GM12878 (cell line): ENCODE data around the gene SECISBP2. TPM values are rescaled to one million over a fixed set of nuclear protein-coding genes. Genes with fewer than 3 reads are reported as not detected.

Experiments used
- ATAC-seq: fragments of 200-7000 bp; cut with Tn5 transposase; 3 replicates; pipeline ENCODE4 v1.9.1; 2020; ENCODE audit warnings: mild to moderate bottlenecking, moderate library complexity
- BruUV-seq: library from RNA; stranded (reverse); fragments of 400-500 nt; replicated peaks from 2 replicates; lab custom pipeline; 2021; lab: Mats Ljungman, UMichigan
- CTCF ChIA-PET: fragments of 300-600 bp; sonication (Branson Sonifier 250); formaldehyde crosslinking; extraction: SDS; loops from one replicate; lab custom pipeline; 2021; ENCODE audit warnings: inconsistent platforms; lab: Yijun Ruan, JAX
- POLR2A ChIA-PET: fragments of 350-600 bp; formaldehyde crosslinking; extraction: SDS; loops from one replicate; lab custom pipeline; 2021; ENCODE audit warnings: inconsistent platforms; lab: Charles Lee
- RAD21 ChIA-PET: fragments of 300-600 bp; sonication (Branson Sonifier 250); formaldehyde crosslinking; loops from one replicate; lab custom pipeline; 2023; ENCODE audit warnings: antibody characterized with exemption; ENCODE audit not compliant: unreplicated experiment; lab: Charles Lee
- SMC1A ChIA-PET: fragments of 300-600 bp; sonication (Branson Sonifier 250); formaldehyde crosslinking; loops from one replicate; lab custom pipeline; 2023; ENCODE audit not compliant: unreplicated experiment, uncharacterized antibody; lab: Charles Lee
- DNase-seq: peaks from one replicate; pipeline ENCODE4 v3.0.0-alpha.2; 2011; ENCODE audit warnings: low read depth, low spot score
- FAIRE-seq: peaks from 3 replicates; lab custom pipeline; 2011; peaks lifted over from hg19 to GRCh38; lab: Jason Lieb, UNC
- H2AFZ ChIP-seq: 2 replicates; pipeline ENCODE4 v1.6.0; 2011; ENCODE audit warnings: low read depth, low read length, control low read depth; ENCODE audit not compliant: control insufficient read depth
- H3K27ac ChIP-seq: 2 replicates; pipeline ENCODE4 v1.5.1; 2011; ENCODE audit warnings: control low read depth; ENCODE audit not compliant: control insufficient read depth, insufficient read depth
- H3K27me3 ChIP-seq, 2 experiments: replicated peaks in 1 of 2; 2 replicates each; pipeline versions ENCODE4 v1.6.0 to v1.6.1; 2011; ENCODE audit warnings: low read length in 1 of 2; ENCODE audit not compliant: control insufficient read depth in 2 of 2, insufficient read depth in 2 of 2
- H3K36me3 ChIP-seq, 2 experiments: 2 replicates each; pipeline ENCODE4 v1.5.1; 2011; ENCODE audit warnings: low read length in 1 of 2; ENCODE audit not compliant: control insufficient read depth in 2 of 2, insufficient read depth in 2 of 2
- H3K4me1 ChIP-seq: 2 replicates; pipeline ENCODE4 v1.6.1; 2011; ENCODE audit warnings: mild to moderate bottlenecking, low read length, moderate library complexity, mixed read lengths; ENCODE audit not compliant: control insufficient read depth, insufficient read depth
- H3K4me2 ChIP-seq: 2 replicates; pipeline ENCODE4 v1.6.0; 2011; ENCODE audit warnings: control low read depth; ENCODE audit not compliant: control insufficient read depth, insufficient read depth
- H3K4me3 ChIP-seq: fragments of 200-600 bp; sonication (generic); 2 replicates; pipeline ENCODE4 v1.5.1; 2016
- H3K79me2 ChIP-seq: 2 replicates; pipeline ENCODE4 v1.6.0; 2011; ENCODE audit warnings: low read length; ENCODE audit not compliant: control insufficient read depth, insufficient read depth
- H3K9ac ChIP-seq: 2 replicates; pipeline ENCODE4 v1.8.0; 2011; ENCODE audit warnings: low read length, control low read depth, mixed read lengths; ENCODE audit not compliant: control insufficient read depth, insufficient read depth
- H3K9me3 ChIP-seq: replicated peaks from 3 replicates; pipeline ENCODE4 v1.5.1; 2011; ENCODE audit warnings: mild to moderate bottlenecking, low read length; ENCODE audit not compliant: control insufficient read depth, insufficient read depth
- H4K20me1 ChIP-seq: 2 replicates; pipeline ENCODE4 v1.6.0; 2011; ENCODE audit not compliant: control insufficient read depth, insufficient read depth
- IRF5 ChIP-seq: fragments of 450-650 bp; IDR thresholded peaks from 2 replicates; pipeline ENCODE4 v1.6.1; 2017; ENCODE audit warnings: borderline replicate concordance
- MYC ChIP-seq: IDR thresholded peaks from 2 replicates; pipeline ENCODE4 v1.6.1; 2011; ENCODE audit warnings: mild to moderate bottlenecking, low read length, moderate library complexity, inconsistent platforms; ENCODE audit not compliant: insufficient read depth, insufficient replicate concordance, insufficient read length, severe bottlenecking
- NR2F1 ChIP-seq: fragments of 450-650 bp; conservative IDR thresholded peaks from 2 replicates; pipeline ENCODE4 v1.6.1; 2017; ENCODE audit warnings: mild to moderate bottlenecking
- RCOR1 ChIP-seq: conservative IDR thresholded peaks from 2 replicates; pipeline ENCODE4 v1.6.1; 2012; ENCODE audit warnings: low read depth, low read length, improper control_type of control experiment
- WGBS: methylation state at CpG from one replicate; pipeline ENCODE4 v1.1.6; 2016; ENCODE audit warnings: low lambda C conversion rate; ENCODE audit not compliant: insufficient replicate concordance, insufficient coverage; ENCODE audit errors: missing lambda C conversion rate; 5-methylcytosine and 5-hydroxymethylcytosine counted together
- in situ Hi-C: fragments of 300-500 bp; cut with MboI; formaldehyde crosslinking; loops from 9 replicates; pipeline ENCODE4 v1.14.3; 2018; ENCODE audit warnings: mixed read lengths
- intact Hi-C: fragments of 100-400 bp; cut with micrococcal nuclease; formaldehyde crosslinking; loops from one replicate; pipeline ENCODE4 v1.14.2; 2022; ENCODE audit not compliant: unreplicated experiment
- polyA plus RNA-seq, 11 experiments: library from polyadenylated mRNA; depleted of rRNA in 4 of 11; unstranded in 6 of 11; stranded (reverse) in 5 of 11; fragments of >200 nt; fragmentation: Nextera tagmentation in 4 of 11; fragmentation: Illumina TruSeq in 1 of 11; extraction: Ambion mirVana in 4 of 11; extraction: Trizol in 1 of 11; gene quantifications; 1 replicate in 1 of 11; 2 replicates in 10 of 11; pipeline versions ENCODE4 v1.2.1 to v1.2.3, GENCODE V29; 2011 to 2016; ENCODE audit warnings: inconsistent platforms in 2 of 11, missing spikeins in 2 of 11, low read depth in 1 of 11
- total RNA-seq, 4 experiments: library from RNA; depleted of rRNA in 3 of 4; stranded (reverse); fragments of >200 nt in 3 of 4; fragmentation: Illumina TruSeq in 1 of 4; extraction: Trizol in 1 of 4; gene quantifications; 2 replicates each; pipeline versions ENCODE4 v1.2.1 to v1.2.3, GENCODE V29; 2013 to 2021

The SECISBP2 gene
- total and polyA plus RNA-seq, 10 of the 15 experiments (the other 5 are each of a cell fraction or from before 2014, with no cell fraction given) = 4.6 to 50.5 (median 31.9) TPM

- H3K36me3 ChIP-seq = peaks cover 26 to 28% of the 10 kb centered on the region in 2 experiments
- intact Hi-C loops = no loop called here
- BruUV-seq = no TSS peak
These were observed 58.5 kb downstream of the SECISBP2 start for GRCh38 chr9:89376741-89377351.

More at GRCh38 chr9:89376741-89377351, 58.5 kb downstream of the SECISBP2 start:
- H3K27me3 ChIP-seq = no peaks in the 10 kb centered on the region
- TF ChIP-seq IRF5 = no peak
- TF ChIP-seq MYC = no peak
- no peak for TF ChIP-seq NR2F1
- no peak for TF ChIP-seq RCOR1
- no peaks in the 10 kb centered on the region for H3K9me3 ChIP-seq
- no peaks in the 10 kb centered on the region; the same call in 1 of the 2 replicates for H4K20me1 ChIP-seq
- SMC1A ChIA-PET = interaction anchor here (1.1 to 2.4 kb wide), 2 partner anchors 41 to 172 kb away, joined by 5 to 25 read pairs; no protein-coding TSS in a partner anchor
- RAD21 ChIA-PET = interaction anchor here (2.6 kb wide), 1 partner anchor 172 kb away, joined by 39 read pairs; no protein-coding TSS in a partner anchor
- FAIRE-seq = no peak
- H2AFZ ChIP-seq = no peak overlapping the region
- no peak overlapping the region for H3K4me2 ChIP-seq
- peaks cover 15% of the 10 kb centered on the region for H3K4me1 ChIP-seq
- H3K27ac ChIP-seq = no peak overlapping the region
- CTCF ChIA-PET = interaction anchor here (1.2 to 3.7 kb wide), 2 partner anchors 172 kb away, joined by 4 to 42 read pairs; no protein-coding TSS in a partner anchor
- no peak overlapping the region for H3K9ac ChIP-seq
- no peak for DNase-seq
- ATAC-seq = no peak
- 91% methylated on average over 17 of the region's 17 CpGs for WGBS
- H3K79me2 ChIP-seq = no peaks in the 10 kb centered on the region
- no peak overlapping the region for H3K4me3 ChIP-seq
- in situ Hi-C loops = no loop called here
- POLR2A ChIA-PET = no interaction called here
